AG10803 (cell line): ENCODE results near the gene ZNF283.
"Not testable (repeated sequence)": the region's sequence is repeated elsewhere in the genome, so short reads cannot be mapped to it uniquely, and the experiment has no call there.

ENCODE experiments used
- DNase-seq: peaks from one replicate; pipeline ENCODE4 v3.0.0; 2010; ENCODE audit warnings: low read depth
- H3K4me3 ChIP-seq: 2 replicates; pipeline ENCODE4 v1.5.1; 2011; ENCODE audit warnings: mild to moderate bottlenecking, low read length, control low read depth
- TF ChIP-seq, protein P1 (sequence below): conservative IDR thresholded peaks from 2 replicates; pipeline ENCODE4 v1.5.1; 2011; ENCODE audit warnings: mild to moderate bottlenecking, low read length, control low read depth, inconsistent platforms

Gene ZNF283

DNA sequence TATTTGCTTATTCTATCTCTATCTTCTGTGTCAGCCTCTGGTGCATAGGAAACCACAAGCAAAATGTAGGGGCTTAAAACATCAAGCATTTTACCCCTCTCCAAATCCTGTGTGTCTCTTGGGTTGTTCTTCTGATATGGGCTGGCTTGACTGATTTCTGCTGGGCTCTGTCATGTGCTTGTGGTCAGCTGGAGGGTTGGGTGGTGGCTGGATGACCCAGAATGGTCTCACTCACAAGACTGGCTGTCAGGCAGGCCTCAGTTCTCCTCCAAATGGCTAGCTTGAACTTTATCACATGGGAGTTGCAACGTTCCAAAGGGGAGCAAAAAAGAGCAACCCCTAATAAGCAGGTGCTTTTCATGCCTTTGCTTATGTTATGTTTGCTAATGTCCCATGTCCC, 15.3 kb upstream of the ZNF283 start:
- TF ChIP-seq, protein P1, sequence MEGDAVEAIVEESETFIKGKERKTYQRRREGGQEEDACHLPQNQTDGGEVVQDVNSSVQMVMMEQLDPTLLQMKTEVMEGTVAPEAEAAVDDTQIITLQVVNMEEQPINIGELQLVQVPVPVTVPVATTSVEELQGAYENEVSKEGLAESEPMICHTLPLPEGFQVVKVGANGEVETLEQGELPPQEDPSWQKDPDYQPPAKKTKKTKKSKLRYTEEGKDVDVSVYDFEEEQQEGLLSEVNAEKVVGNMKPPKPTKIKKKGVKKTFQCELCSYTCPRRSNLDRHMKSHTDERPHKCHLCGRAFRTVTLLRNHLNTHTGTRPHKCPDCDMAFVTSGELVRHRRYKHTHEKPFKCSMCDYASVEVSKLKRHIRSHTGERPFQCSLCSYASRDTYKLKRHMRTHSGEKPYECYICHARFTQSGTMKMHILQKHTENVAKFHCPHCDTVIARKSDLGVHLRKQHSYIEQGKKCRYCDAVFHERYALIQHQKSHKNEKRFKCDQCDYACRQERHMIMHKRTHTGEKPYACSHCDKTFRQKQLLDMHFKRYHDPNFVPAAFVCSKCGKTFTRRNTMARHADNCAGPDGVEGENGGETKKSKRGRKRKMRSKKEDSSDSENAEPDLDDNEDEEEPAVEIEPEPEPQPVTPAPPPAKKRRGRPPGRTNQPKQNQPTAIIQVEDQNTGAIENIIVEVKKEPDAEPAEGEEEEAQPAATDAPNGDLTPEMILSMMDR, result no peak
- DNase-seq, result no peak
- H3K4me3 ChIP-seq, result no peak overlapping the region

DNA sequence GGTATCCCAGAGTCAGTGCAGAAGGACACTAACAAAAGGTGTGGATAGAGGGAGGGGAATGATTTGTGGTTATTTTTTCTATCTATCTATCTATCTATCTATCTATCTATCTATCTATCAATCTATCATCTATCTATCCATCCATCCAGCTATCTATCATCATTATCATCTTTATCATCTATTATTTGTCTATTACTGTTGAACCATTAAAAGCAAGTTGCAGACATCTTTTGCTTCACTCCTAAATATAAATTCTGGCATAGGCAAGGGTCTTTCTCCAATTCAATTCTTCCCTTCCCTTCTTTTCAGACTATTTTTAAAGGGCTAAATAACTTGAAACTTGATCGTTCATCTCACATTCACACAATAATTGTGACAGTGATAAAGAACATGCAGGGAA, 14.9 kb upstream of the ZNF283 start:
- TF ChIP-seq, protein P1, result no peak
- no peak for DNase-seq

DNA sequence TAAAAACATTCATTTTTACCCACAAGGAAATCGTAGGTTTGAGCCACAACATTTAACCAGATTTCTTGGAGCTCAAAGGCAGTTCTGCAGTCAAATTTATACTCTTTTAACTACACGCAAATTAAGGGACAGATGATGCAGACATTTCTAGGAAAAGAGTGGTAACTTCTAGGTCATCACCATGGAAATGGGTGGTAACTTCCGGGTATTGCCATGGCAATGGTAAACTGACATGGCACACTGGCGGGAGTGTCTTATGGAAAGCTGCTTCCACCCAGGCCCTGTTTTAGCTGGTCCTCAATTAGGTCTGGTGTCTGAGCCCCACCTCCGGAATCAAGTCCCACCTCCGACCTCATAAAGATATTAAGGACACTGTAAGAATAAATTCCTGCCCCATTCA, 14.4 kb upstream of the ZNF283 start:
- TF ChIP-seq, protein P1, result no peak
- no peak for DNase-seq

More for the DNA sequence above, 14.9 kb upstream of the ZNF283 start:
- H3K4me3 ChIP-seq, result no peak overlapping the region

DNA sequence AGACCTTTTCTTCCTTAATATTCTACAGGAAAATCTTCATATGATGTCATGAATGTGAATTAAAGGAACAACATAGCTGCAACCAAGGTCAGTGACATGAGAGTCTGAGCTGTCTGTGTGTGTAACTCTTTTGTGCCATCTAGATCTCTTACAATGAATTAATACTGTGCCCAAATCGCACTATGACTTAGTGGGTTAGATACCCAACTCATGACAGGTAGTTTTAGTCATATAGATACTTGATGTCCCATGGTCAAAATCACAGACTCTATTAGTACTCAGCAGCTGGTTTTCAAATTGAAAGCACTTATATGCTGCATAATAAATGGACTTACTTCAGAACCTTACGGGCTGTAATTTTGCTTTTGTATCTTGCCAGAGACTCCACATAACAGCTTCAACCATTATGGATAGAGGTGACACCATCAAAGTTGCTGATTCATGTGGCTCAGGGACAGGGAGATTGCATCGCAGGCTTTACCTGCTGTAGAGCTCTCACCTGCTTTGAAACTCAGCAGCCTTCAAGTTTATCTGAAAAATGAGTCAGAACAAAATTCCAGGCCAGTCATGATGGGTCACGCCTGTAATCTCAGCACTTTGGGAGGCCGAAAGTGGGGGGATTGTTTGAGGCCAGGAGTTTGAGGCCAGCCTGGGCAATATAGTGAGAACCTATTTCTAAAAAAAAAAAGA, 12.3 kb upstream of the ZNF283 start:
- no peak overlapping the region for H3K4me3 ChIP-seq
- TF ChIP-seq, protein P1, result no peak
- DNase-seq, result no peak

More for the DNA sequence above, 14.4 kb upstream of the ZNF283 start:
- H3K4me3 ChIP-seq, result no peak overlapping the region

DNA sequence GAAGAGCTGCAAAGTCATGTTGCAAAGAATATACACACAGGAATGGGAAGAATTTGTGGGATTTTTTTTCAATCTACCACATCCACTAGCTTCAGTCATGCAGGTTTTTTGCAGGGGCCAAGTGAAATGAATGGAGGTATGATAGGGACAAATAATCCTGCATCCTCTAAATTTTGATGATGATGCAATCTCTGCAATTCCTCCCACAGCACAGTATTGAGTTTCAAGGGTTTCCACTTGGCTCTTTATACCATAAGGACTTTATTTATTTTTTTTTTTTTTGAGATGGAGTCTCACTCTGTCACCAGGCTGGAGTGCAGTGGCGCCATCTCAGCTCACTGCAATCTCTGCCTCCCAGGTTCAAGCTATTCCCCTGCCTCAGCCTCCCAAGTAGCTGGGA, 9.7 kb upstream of the ZNF283 start:
- DNase-seq, result peak; percentile 24

DNA sequence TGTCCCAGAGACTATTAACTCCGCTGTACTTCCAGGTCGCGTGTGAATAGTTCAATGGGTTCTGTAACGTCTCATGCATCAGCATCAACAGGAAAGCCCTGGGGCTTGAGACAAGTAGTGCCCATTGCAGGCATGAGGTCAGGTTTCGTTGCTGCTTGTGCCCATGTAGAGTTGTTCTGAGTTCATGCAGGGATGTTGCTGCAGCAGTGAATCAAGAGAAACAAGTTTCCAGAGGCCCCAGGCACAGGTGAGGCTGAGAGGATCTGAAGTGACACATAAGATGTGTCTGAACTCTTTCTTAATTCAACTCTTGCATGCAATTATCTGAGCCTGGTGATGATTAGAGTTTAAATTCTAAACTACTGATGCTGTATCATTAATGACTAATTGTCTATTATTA, 8.6 kb upstream of the ZNF283 start:
- no peak for DNase-seq
- no peak overlapping the region for H3K4me3 ChIP-seq
- TF ChIP-seq, protein P1, result no peak

More for the DNA sequence above, 9.7 kb upstream of the ZNF283 start:
- not testable (repeated sequence) for H3K4me3 ChIP-seq

DNA sequence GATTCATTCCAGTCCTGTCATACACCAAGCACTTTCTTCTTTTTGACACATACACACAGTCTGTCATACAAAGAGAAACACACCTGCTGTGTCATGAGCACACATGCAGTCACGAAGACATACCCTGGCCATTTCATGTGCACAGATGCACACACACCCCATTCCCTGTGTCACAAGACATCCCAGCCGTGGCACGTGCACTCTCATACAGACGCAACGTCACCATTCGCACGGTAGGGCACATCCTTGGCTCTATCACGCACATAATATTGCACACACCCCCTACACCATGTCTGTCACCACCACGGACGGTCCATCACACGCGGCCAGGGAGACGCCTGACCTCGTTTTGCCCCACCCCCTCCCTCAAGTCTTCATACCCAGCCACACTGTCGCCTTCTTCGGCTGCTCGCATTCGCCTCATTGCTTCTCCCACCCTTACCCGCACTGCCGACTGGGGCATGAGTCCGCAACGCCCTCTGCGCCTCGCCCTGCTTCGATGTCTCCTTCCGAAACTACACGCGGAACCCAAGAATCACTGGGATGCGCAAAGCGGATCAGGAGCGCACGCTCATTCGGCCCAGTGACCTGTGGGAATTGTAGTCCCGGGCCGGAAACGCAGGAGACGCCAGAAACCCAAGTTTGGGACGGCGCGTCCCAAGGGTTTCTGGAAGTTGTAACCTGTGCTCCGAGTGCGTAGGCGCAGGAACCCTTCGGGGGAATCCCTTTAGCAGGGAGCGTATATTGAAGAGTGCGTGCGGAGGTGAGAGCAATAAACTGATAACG, 6.8 kb upstream of the ZNF283 start:
- TF ChIP-seq, protein P1, result no peak

More for the DNA sequence above, 6.8 kb upstream of the ZNF283 start:
- DNase-seq, result peak; percentile 43
- peak overlapping the region; percentile 63 for H3K4me3 ChIP-seq
